Measurements from ENCODE around the gene CAP1.

Gene CAP1

DNA sequence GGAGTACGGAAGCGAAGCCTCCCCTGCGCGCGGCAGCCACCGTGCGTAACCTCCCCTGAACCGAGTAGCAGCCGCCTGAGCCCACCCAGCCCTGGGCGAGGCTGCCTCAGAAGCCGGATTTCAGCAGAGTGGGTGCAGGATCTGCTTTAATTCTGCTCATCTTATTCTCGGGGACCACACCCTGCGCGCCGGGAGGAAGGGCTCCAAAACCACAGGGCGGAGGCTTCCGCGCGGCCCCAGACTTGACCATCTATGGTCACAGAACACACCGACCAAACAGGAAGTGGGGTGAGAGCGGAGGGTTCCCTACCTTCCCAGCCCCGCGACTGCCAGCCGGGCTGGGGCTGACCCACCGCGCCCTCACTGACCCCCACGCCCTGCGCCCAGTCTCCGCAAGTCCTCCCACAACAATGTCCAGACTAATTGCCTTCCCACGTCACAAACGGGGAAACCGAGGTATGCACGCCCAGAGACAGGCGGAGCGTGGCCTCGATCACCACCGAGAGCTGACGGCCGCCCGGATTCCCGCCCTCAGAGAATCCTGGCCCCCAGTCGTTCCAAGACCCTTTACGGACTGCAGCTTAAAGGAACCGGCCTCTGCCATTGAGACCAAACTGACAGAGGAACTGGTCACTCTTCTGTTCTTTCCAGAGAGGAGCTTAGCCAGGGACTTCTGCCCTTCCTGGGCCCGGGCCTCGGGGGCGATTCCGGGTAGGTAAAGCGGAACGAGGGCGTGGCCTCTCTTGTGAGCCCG lies 595 bp upstream of the CAP1 start:
- TF ChIP-seq, protein P1, sequence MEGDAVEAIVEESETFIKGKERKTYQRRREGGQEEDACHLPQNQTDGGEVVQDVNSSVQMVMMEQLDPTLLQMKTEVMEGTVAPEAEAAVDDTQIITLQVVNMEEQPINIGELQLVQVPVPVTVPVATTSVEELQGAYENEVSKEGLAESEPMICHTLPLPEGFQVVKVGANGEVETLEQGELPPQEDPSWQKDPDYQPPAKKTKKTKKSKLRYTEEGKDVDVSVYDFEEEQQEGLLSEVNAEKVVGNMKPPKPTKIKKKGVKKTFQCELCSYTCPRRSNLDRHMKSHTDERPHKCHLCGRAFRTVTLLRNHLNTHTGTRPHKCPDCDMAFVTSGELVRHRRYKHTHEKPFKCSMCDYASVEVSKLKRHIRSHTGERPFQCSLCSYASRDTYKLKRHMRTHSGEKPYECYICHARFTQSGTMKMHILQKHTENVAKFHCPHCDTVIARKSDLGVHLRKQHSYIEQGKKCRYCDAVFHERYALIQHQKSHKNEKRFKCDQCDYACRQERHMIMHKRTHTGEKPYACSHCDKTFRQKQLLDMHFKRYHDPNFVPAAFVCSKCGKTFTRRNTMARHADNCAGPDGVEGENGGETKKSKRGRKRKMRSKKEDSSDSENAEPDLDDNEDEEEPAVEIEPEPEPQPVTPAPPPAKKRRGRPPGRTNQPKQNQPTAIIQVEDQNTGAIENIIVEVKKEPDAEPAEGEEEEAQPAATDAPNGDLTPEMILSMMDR (IDR thresholded peaks at IDR 0.05; ENCODE audit: low read depth, low read length, missing control alignments): no peak
- H3K4me3 ChIP-seq (replicated peaks; ENCODE audit: low read depth, low read length): peak overlapping the region; percentile 85
- DNase-seq (ENCODE audit: extremely low read depth, low read depth): peak; percentile 77

DNA sequence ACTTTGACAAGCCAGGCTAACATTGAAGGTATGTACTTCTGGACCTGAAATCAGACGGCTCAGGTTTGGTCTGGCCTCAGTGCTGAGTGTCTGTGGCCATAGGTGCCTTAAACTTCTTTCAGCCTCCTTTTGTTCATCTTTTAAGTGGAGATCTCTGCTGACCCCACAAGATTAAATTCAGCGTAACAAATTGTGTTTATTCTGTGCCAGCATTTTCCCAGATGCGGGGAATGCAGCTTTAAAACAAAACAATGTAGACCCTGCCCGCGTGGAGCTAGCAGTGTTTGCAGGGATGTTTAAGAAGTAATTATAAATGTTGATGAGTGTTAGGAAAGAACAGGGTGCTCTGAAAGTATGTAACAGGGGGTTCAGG lies 923 bp downstream of the CAP1 start:
- TF ChIP-seq, protein P1 (IDR thresholded peaks at IDR 0.05; ENCODE audit: low read depth, low read length, missing control alignments): no peak
- no peak for DNase-seq (ENCODE audit: extremely low read depth, low read depth)
- peak overlapping the region; percentile 85 for H3K4me3 ChIP-seq (replicated peaks; ENCODE audit: low read depth, low read length)

- no peak for DNase-seq (ENCODE audit: extremely low read depth, low read depth)
- peak overlapping the region; percentile 85 for H3K4me3 ChIP-seq (replicated peaks; ENCODE audit: low read depth, low read length)
- TF ChIP-seq, protein P1 (IDR thresholded peaks at IDR 0.05; ENCODE audit: low read depth, low read length, missing control alignments): no peak
Measured at GRCh38 chr1:40042341-40042740, 1.8 kb downstream of the CAP1 start.

DNA sequence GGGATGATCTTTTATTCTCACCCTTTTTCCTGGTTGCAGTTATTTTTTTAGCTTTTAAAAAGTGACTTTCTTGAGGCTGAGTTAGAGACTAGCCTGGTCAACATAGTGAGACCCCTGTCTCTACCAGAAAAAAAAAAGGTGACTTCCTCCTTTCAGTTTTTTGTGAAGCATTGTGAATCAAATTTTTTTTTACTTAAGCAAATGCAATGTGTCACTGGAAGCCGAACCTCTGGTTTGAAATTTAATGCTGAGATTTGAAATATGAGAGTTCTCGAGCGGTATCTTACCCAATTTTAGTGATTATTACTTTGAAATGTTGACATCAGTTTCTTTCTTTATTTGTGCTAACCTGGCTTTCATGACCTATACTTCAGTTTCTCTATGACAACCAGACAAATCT lies 3.6 kb downstream of the CAP1 start:
- DNase-seq (ENCODE audit: extremely low read depth, low read depth): no peak
- TF ChIP-seq, protein P1 (IDR thresholded peaks at IDR 0.05; ENCODE audit: low read depth, low read length, missing control alignments): no peak
- no peak overlapping the region for H3K4me3 ChIP-seq (replicated peaks; ENCODE audit: low read depth, low read length)

- TF ChIP-seq, protein P1 (IDR thresholded peaks at IDR 0.05; ENCODE audit: low read depth, low read length, missing control alignments): no peak
- no peak overlapping the region for H3K4me3 ChIP-seq (replicated peaks; ENCODE audit: low read depth, low read length)
- DNase-seq (ENCODE audit: extremely low read depth, low read depth): no peak
Measured at GRCh38 chr1:40045182-40045581, 4.7 kb downstream of the CAP1 start.

DNA sequence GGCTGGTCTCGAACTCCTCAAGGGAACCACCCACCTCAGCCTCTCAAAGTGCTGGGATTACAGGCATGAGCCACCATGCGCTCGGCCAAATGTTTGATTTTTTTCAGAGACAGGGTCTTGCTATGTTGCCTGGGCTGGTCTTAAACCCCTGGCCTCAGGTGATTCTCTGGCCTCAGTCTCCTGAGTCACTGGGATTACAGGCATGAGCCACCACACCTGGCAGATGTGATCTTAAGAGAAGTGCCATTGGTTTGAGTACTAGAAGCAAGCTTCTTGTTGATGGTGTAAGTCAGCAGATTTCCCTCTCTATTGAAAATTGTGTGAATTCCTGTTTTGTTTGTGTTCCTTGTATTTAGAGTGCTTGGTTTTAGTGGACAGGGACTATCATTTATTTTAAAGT lies 5.2 kb downstream of the CAP1 start:
- no peak for DNase-seq (ENCODE audit: extremely low read depth, low read depth)
- TF ChIP-seq, protein P1 (IDR thresholded peaks at IDR 0.05; ENCODE audit: low read depth, low read length, missing control alignments): no peak
- H3K4me3 ChIP-seq (replicated peaks; ENCODE audit: low read depth, low read length): no peak overlapping the region

- H3K4me3 ChIP-seq (replicated peaks; ENCODE audit: low read depth, low read length): no peak overlapping the region
- DNase-seq (ENCODE audit: extremely low read depth, low read depth): no peak
- TF ChIP-seq, protein P1 (IDR thresholded peaks at IDR 0.05; ENCODE audit: low read depth, low read length, missing control alignments): no peak
Measured at GRCh38 chr1:40047276-40047675, 6.7 kb downstream of the CAP1 start.
